B cell (primary cell): ENCODE measurements around the gene FAM216A.

Experiments
- EZH2 ChIP-seq: IDR thresholded peaks from 2 replicates; pipeline ENCODE4 v1.6.1; 2012; ENCODE audit warnings: borderline replicate concordance, low read depth, mild to moderate bottlenecking, moderate library complexity, low read length; ENCODE audit not compliant: insufficient read depth, poor library complexity, severe bottlenecking
- TF ChIP-seq, protein P1 (sequence below): fragments of 200-600 bp; IDR thresholded peaks from one replicate; pipeline ENCODE4 v1.8.0; 2022; ENCODE audit warnings: antibody characterized with exemption, mild to moderate bottlenecking

DNA sequence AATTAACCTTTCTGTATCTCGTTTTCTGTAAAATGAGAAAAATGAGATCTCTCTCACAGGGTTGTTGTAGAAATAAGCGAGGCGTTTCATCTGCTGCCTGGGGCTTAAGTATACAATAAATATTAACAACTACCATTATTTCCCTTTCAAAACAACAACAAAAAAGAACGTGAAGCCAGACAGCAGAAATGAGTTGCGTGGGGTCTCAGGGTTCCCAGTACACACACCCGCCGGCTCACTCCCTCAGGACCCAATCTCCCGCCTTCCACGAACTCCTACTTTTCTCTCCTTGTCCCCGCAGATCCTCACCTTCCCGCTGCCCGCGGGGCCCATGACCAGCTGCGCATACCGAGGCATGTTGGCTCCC lies 815 bp upstream of the FAM216A start:
- TF ChIP-seq, protein P1, sequence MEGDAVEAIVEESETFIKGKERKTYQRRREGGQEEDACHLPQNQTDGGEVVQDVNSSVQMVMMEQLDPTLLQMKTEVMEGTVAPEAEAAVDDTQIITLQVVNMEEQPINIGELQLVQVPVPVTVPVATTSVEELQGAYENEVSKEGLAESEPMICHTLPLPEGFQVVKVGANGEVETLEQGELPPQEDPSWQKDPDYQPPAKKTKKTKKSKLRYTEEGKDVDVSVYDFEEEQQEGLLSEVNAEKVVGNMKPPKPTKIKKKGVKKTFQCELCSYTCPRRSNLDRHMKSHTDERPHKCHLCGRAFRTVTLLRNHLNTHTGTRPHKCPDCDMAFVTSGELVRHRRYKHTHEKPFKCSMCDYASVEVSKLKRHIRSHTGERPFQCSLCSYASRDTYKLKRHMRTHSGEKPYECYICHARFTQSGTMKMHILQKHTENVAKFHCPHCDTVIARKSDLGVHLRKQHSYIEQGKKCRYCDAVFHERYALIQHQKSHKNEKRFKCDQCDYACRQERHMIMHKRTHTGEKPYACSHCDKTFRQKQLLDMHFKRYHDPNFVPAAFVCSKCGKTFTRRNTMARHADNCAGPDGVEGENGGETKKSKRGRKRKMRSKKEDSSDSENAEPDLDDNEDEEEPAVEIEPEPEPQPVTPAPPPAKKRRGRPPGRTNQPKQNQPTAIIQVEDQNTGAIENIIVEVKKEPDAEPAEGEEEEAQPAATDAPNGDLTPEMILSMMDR = no peak
- TF ChIP-seq EZH2 = no peak
